HepG2 (cell line): ENCODE results near the gene FOXG1.

Experiments
- BCLAF1 ChIP-seq: fragments of 450-650 bp; IDR thresholded peaks from 2 replicates; pipeline ENCODE4 v1.6.1; 2017; ENCODE audit warnings: mild to moderate bottlenecking
- DR1 ChIP-seq: sonication (generic); formaldehyde crosslinking; IDR thresholded peaks from 2 replicates; pipeline ENCODE4 v1.8.0; 2021; ENCODE audit warnings: mild to moderate bottlenecking, missing genetic modification reagents, inconsistent platforms
- EEA1 ChIP-seq: sonication (generic); formaldehyde crosslinking; IDR thresholded peaks from 2 replicates; pipeline ENCODE4 v1.5.1; 2020; ENCODE audit warnings: mild to moderate bottlenecking, missing genetic modification reagents, borderline replicate concordance
- EP300 ChIP-seq, 3 experiments: sonication (generic) in 1 of 3; formaldehyde crosslinking in 1 of 3; IDR thresholded peaks; 2 replicates each; pipeline versions ENCODE4 v1.5.1 to v1.6.1; 2011 to 2020; ENCODE audit warnings: low read depth in 2 of 3, low read length in 2 of 3, borderline replicate concordance in 1 of 3, improper control_type of control experiment in 1 of 3, mild to moderate bottlenecking in 1 of 3, missing genetic modification reagents in 1 of 3, moderate library complexity in 1 of 3
- ERF ChIP-seq: IDR thresholded peaks from 2 replicates; pipeline ENCODE4 v1.6.1; 2018; ENCODE audit warnings: missing biosample characterization, missing genetic modification reagents
- GABPA ChIP-seq, 2 experiments: IDR thresholded peaks; 2 replicates each; pipeline ENCODE4 v1.6.1; 2011 to 2016; ENCODE audit warnings: low read depth in 2 of 2, low read length in 1 of 2, missing biosample characterization in 1 of 2, missing genetic modification characterization in 1 of 2
- KAT7 ChIP-seq: IDR thresholded peaks from 2 replicates; pipeline ENCODE4 v1.6.1; 2018; ENCODE audit warnings: borderline replicate concordance, missing compliant biosample characterization
- MTA3 ChIP-seq: sonication (generic); formaldehyde crosslinking; IDR thresholded peaks from 2 replicates; pipeline ENCODE4 v1.4.0; 2020; ENCODE audit warnings: missing genetic modification reagents
- PATZ1 ChIP-seq: sonication (generic); formaldehyde crosslinking; IDR thresholded peaks from 2 replicates; pipeline ENCODE4 v1.4.0; 2020; ENCODE audit warnings: missing genetic modification reagents
- ZBTB8A ChIP-seq: sonication (generic); formaldehyde crosslinking; IDR thresholded peaks from 2 replicates; pipeline ENCODE4 v1.4.0; 2020; ENCODE audit warnings: mild to moderate bottlenecking, low read depth, missing genetic modification reagents, borderline replicate concordance
- ZNF276 ChIP-seq: sonication (generic); formaldehyde crosslinking; IDR thresholded peaks from 2 replicates; pipeline ENCODE4 v1.4.0; 2020; ENCODE audit warnings: mild to moderate bottlenecking, low read depth, missing genetic modification reagents

- TF ChIP-seq PATZ1 (CRISPR knock-in tag) (no peak), MTA3 (CRISPR knock-in tag) (no peak), KAT7 (no peak), ERF (CRISPR knock-in tag) (no peak), ZNF276 (CRISPR knock-in tag) (no peak), GABPA (IDR thresholded peaks at IDR 0.05; ENCODE audit: low read depth, low read length) (no peak), GABPA (CRISPR knock-in tag; IDR thresholded peaks at IDR 0.05; ENCODE audit: low read depth) (no peak), EP300 (IDR thresholded peaks at IDR 0.05; ENCODE audit: low read depth in 2 of 2, low read length in 2 of 2) (no peak), EP300 (CRISPR knock-in tag; IDR thresholded peaks at IDR 0.05; ENCODE audit: borderline replicate concordance) (no peak), ZBTB8A (no peak), BCLAF1 (no peak), DR1 (CRISPR knock-in tag) (no peak), EEA1 (CRISPR knock-in tag) (no peak)
Observed at GRCh38 chr14:28762303-28762954, 4.2 kb upstream of the FOXG1 start.
